ENCODE data around the gene ZNF784.

Gene ZNF784

DNA sequence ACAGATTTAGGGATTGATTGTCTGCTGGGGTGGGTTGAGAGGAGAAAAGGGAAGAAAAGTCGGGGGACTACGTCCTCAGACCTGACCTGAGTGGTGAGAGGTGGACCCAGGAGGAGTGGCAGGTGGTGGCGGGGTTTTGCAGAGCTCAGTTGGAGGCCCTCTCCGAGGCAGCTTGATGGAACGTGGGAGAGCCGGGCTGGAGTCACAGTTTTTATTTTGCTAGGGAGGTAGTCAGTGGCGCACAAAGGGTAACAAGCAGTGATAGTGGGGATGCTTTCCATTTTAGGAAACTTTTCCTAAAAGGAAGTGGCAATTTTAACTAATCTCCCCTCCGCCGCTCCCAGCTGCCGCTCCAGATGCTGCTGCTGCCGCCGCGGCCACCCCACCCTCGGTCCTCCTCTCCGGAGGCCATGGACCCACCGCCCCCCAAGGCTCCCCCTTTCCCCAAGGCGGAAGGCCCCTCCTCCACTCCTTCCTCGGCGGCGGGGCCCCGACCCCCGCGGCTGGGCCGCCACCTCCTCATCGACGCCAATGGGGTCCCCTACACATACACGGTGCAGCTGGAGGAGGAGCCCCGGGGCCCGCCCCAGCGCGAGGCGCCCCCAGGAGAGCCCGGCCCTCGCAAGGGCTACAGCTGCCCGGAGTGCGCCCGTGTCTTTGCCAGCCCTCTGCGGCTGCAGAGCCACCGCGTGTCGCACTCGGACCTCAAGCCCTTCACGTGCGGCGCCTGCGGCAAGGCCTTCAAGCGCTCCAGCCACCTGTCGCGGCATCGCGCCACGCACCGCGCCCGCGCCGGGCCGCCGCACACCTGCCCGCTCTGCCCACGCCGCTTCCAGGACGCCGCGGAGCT is 18.0 kb upstream of the ZNF784 start:
- H3K27ac Mint-ChIP-seq, result peak overlapping the region; percentile 98
- peaks cover 76% of the 10 kb centered on the region for H3K4me1 Mint-ChIP-seq (ENCODE audit: low read depth)
- peaks cover 65% of the 10 kb centered on the region for H3K36me3 Mint-ChIP-seq (ENCODE audit: low read depth)
- H3K9me3 Mint-ChIP-seq, result no peaks in the 10 kb centered on the region
- H3K27me3 Mint-ChIP-seq, result no peaks in the 10 kb centered on the region
- peak overlapping the region; percentile 98 for H3K4me3 Mint-ChIP-seq

GRCh38 chr19:55641426-55642152 is 17.2 kb upstream of the ZNF784 start:
- peaks cover 58% of the 10 kb centered on the region for H3K36me3 Mint-ChIP-seq (ENCODE audit: low read depth)
- peaks cover 77% of the 10 kb centered on the region for H3K4me1 Mint-ChIP-seq (ENCODE audit: low read depth)
- no peaks in the 10 kb centered on the region for H3K27me3 Mint-ChIP-seq

DNA sequence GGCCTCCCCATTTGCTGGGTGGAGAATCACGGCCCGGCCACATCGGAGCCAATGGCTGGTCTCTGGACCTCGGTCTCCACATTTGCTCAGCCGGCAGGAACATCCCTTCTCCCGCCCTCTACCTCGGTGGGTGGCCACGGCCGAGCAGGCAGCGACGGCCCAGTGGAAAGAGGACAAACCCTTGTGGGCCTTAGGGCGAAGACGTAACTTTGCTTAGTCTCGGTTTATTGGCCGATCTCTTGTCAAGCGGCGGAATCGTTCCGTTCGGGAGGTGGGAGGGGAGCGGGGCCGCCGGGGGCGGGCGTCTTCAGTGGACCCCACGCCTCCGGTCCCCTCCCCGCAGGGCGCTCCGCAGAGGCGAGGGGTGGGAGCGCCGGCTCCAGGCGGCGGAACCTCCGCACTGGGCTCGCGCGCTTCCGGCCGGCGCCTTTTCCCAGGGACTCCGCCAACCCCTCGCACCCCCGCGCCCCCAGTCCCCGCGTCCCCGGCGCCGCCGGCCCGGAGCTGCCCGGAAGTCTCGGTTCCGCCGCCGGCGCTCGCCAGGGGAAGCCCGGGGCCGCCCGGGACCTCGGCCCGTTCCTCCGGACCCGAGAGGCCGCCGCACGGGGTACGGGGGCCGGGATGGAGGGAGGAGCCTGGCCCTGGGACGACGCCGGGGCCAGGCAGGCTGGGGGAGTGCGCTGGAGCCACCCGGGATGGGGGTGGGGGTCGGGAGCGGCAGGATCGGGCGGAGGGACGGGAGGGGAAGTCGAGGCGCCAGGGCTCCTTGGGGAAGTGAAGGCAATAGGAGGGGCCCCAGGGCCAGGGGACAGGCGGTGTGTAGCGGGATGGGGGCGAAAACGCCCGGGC is 16.4 kb upstream of the ZNF784 start, which contains the start of gene ZNF580:
Gene ZNF580, plus strand, starts transcription at position 426 of the 849 bp plus-strand sequence. CDS start 1,507 bp downstream, outside the sequence.
- H3K9me3 Mint-ChIP-seq, result no peaks in the 10 kb centered on the region
- peak within 1 kb of the TSS; percentile 98 for H3K27ac Mint-ChIP-seq
- peaks cover 81% of the 10 kb centered on the region for H3K4me1 Mint-ChIP-seq (ENCODE audit: low read depth)
- H3K4me3 Mint-ChIP-seq, result peak within 1 kb of the TSS; percentile 98
- H3K36me3 Mint-ChIP-seq (ENCODE audit: low read depth), result peaks cover 66% of the 10 kb centered on the region
- no peaks in the 10 kb centered on the region for H3K27me3 Mint-ChIP-seq

More at GRCh38 chr19:55641426-55642152, 17.2 kb upstream of the ZNF784 start:
- Mint-ChIP-seq H3K27ac (peak overlapping the region; percentile 98), H3K9me3 (no peaks in the 10 kb centered on the region), H3K4me3 (peak overlapping the region; percentile 98)

- H3K36me3 Mint-ChIP-seq (ENCODE audit: low read depth), result peaks cover 66% of the 10 kb centered on the region
- no peaks in the 10 kb centered on the region for H3K9me3 Mint-ChIP-seq
- peaks cover 79% of the 10 kb centered on the region for H3K4me1 Mint-ChIP-seq (ENCODE audit: low read depth)
- H3K27me3 Mint-ChIP-seq, result no peaks in the 10 kb centered on the region
- H3K27ac Mint-ChIP-seq, result peak overlapping the region; percentile 95
- peak overlapping the region; percentile 84 for H3K4me3 Mint-ChIP-seq
Observed at GRCh38 chr19:55640043-55640576, 15.7 kb upstream of the ZNF784 start.

DNA sequence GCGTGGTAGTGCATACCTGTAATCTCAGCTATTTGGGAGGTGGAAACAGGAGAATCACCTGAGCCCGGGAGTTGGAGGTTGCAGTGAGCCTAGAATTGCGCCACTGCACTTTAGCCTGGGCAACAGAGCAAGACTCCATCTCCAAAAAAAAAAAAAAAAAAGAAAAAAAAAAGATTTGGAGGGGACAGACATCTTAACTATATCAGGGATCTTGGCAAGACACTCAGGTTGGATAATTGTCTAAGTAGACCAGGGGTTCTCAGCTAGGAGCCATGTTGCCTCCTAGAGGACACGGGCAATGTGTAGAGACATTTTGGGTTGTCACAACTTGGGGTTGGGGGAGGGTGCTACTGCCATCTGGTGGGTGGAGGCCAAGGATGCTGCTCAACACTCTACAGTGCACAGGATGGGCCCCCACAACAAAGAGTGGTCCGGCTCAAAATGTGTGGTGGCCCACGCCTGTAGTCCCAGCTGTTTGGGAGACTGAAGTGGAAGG is 14.5 kb upstream of the ZNF784 start:
- Mint-ChIP-seq H3K27me3 (no peaks in the 10 kb centered on the region), H3K9me3 (no peaks in the 10 kb centered on the region), H3K4me3 (peak overlapping the region; percentile 84), H3K36me3 (ENCODE audit: low read depth) (peaks cover 61% of the 10 kb centered on the region), H3K27ac (peak overlapping the region; percentile 42), H3K4me1 (ENCODE audit: low read depth) (peaks cover 76% of the 10 kb centered on the region)

DNA sequence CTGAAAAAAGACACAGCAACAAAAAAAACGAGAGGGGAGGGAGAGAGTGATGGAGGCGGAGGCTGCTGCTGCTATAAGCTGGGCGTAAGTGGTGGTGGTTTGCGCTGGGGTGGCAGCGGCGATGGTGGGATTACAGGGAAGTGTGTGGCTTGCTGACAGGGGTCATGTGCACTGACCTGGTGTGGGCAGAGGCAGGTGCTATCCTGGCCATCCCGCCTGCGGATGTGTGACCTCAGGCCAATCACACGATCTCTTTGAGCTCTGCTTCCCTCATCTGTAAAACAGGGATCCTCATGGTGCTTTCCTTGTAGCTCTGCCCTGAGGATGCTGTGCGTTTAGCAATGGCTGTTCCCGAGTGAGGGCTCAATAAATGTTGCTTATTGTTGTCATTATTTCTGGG is 13.2 kb upstream of the ZNF784 start:
- peak overlapping the region; percentile 27 for H3K4me3 Mint-ChIP-seq
- H3K27me3 Mint-ChIP-seq, result no peaks in the 10 kb centered on the region
- peak overlapping the region; percentile 99 for H3K27ac Mint-ChIP-seq
- H3K9me3 Mint-ChIP-seq, result no peaks in the 10 kb centered on the region
- H3K36me3 Mint-ChIP-seq (ENCODE audit: low read depth), result peaks cover 54% of the 10 kb centered on the region
- H3K4me1 Mint-ChIP-seq (ENCODE audit: low read depth), result peaks cover 67% of the 10 kb centered on the region

DNA sequence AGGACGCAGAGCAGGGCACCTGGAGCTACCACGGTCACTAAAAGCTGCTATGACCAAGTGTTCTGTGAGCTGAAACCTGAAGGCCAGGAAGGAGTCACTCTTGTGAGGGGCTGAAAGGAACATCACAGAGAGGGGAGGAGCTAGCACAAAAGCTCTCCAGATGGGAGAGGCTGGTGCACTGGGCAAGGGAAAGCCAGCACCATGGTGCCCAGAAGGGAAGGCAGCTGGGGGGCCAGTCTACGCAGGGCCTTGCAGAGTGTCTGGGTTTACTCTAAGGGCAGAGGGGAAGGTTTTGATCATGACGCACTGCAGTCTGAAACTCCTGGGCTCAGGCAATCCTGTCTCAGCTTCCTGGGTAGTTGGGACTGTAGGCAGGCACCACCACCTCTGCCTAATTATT is 12.4 kb upstream of the ZNF784 start:
- Mint-ChIP-seq H3K36me3 (ENCODE audit: low read depth) (peaks cover 49% of the 10 kb centered on the region), H3K9me3 (no peaks in the 10 kb centered on the region), H3K4me1 (ENCODE audit: low read depth) (peaks cover 68% of the 10 kb centered on the region), H3K27me3 (no peaks in the 10 kb centered on the region), H3K27ac (peak overlapping the region; percentile 99), H3K4me3 (peak overlapping the region; percentile 96)

GRCh38 chr19:55635856-55636440 is 11.6 kb upstream of the ZNF784 start:
- peaks cover 68% of the 10 kb centered on the region for H3K4me1 Mint-ChIP-seq (ENCODE audit: low read depth)
- H3K9me3 Mint-ChIP-seq, result no peaks in the 10 kb centered on the region
- no peaks in the 10 kb centered on the region for H3K27me3 Mint-ChIP-seq
- peak overlapping the region; percentile 96 for H3K4me3 Mint-ChIP-seq
- peak overlapping the region; percentile 99 for H3K27ac Mint-ChIP-seq
- H3K36me3 Mint-ChIP-seq (ENCODE audit: low read depth), result peaks cover 46% of the 10 kb centered on the region

GRCh38 chr19:55635334-55635717 is 11.0 kb upstream of the ZNF784 start:
- Mint-ChIP-seq H3K27ac (peak overlapping the region; percentile 99), H3K27me3 (no peaks in the 10 kb centered on the region)

GRCh38 chr19:55633861-55634260 is 9.5 kb upstream of the ZNF784 start:
- no peaks in the 10 kb centered on the region for H3K27me3 Mint-ChIP-seq
- peaks cover 30% of the 10 kb centered on the region for H3K36me3 Mint-ChIP-seq (ENCODE audit: low read depth)
- H3K4me3 Mint-ChIP-seq, result no peak overlapping the region
- peak overlapping the region; percentile 99 for H3K27ac Mint-ChIP-seq
- H3K4me1 Mint-ChIP-seq (ENCODE audit: low read depth), result peaks cover 51% of the 10 kb centered on the region
- H3K9me3 Mint-ChIP-seq, result no peaks in the 10 kb centered on the region

More at GRCh38 chr19:55635334-55635717, 11.0 kb upstream of the ZNF784 start:
- H3K36me3 Mint-ChIP-seq (ENCODE audit: low read depth), result peaks cover 43% of the 10 kb centered on the region
- H3K4me3 Mint-ChIP-seq, result peak overlapping the region; percentile 96
- peaks cover 65% of the 10 kb centered on the region for H3K4me1 Mint-ChIP-seq (ENCODE audit: low read depth)
- no peaks in the 10 kb centered on the region for H3K9me3 Mint-ChIP-seq

DNA sequence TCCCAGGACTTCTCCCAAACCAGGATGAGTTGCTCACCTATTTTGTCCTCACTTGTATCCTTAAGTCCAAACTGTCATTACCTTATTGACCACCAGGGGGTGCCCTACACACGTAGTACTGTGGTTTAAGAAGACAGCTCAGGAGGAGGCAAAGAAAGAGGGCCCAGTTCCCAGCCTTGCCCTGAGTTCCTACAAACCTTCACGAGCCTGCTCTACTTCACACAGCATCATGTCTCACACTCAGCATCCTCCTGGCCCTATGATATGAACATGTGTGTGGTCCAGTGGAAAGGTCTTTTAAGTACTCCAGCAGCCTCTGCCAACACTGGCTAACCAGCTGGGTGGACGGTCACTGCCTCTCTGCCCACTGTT is 8.1 kb upstream of the ZNF784 start:
- H3K36me3 Mint-ChIP-seq (ENCODE audit: low read depth), result peaks cover 19% of the 10 kb centered on the region
- H3K9me3 Mint-ChIP-seq, result no peaks in the 10 kb centered on the region
- no peak overlapping the region for H3K4me3 Mint-ChIP-seq
- no peaks in the 10 kb centered on the region for H3K27me3 Mint-ChIP-seq
- peaks cover 38% of the 10 kb centered on the region for H3K4me1 Mint-ChIP-seq (ENCODE audit: low read depth)
- H3K27ac Mint-ChIP-seq, result peak overlapping the region; percentile 29

- Mint-ChIP-seq H3K9me3 (no peaks in the 10 kb centered on the region), H3K27ac (no peak overlapping the region), H3K4me1 (ENCODE audit: low read depth) (peaks cover 35% of the 10 kb centered on the region), H3K36me3 (ENCODE audit: low read depth) (no peaks in the 10 kb centered on the region), H3K4me3 (peak overlapping the region; percentile 52), H3K27me3 (peaks cover 8% of the 10 kb centered on the region)
Observed at GRCh38 chr19:55626350-55626749, 2.0 kb upstream of the ZNF784 start.

GRCh38 chr19:55625004-55625326 is 599 bp upstream of the ZNF784 start:
- H3K27ac Mint-ChIP-seq, result peak overlapping the region; percentile 88
- peak overlapping the region; percentile 82 for H3K4me3 Mint-ChIP-seq
- no peaks in the 10 kb centered on the region for H3K9me3 Mint-ChIP-seq
- H3K36me3 Mint-ChIP-seq (ENCODE audit: low read depth), result peaks cover 10% of the 10 kb centered on the region
- peaks cover 8% of the 10 kb centered on the region for H3K27me3 Mint-ChIP-seq
- peaks cover 47% of the 10 kb centered on the region for H3K4me1 Mint-ChIP-seq (ENCODE audit: low read depth)

GRCh38 chr19:55623561-55623960 is 805 bp downstream of the ZNF784 start:
- H3K27me3 Mint-ChIP-seq, result peaks cover 8% of the 10 kb centered on the region
- peaks cover 18% of the 10 kb centered on the region for H3K36me3 Mint-ChIP-seq (ENCODE audit: low read depth)
- H3K4me1 Mint-ChIP-seq (ENCODE audit: low read depth), result peaks cover 55% of the 10 kb centered on the region
- H3K4me3 Mint-ChIP-seq, result peak overlapping the region; percentile 82
- no peak overlapping the region for H3K27ac Mint-ChIP-seq
- H3K9me3 Mint-ChIP-seq, result no peaks in the 10 kb centered on the region

Measured in stimulated activated naive CD8-positive, alpha-beta T cell treated with anti-CD3 and anti-CD28 coated beads, Interleukin-15, Interleukin-2, amounts not matched to agents 100 ng/mL and 50 ng/mL, for 24 hours (primary cell).